GM12892 (cell line): ENCODE data around the gene CEP162.
"Not testable (repeated sequence)": the region's sequence is repeated elsewhere in the genome, so short reads cannot be mapped to it uniquely, and the experiment has no call there.

ENCODE experiments used
- DNase-seq: peaks from one replicate; pipeline ENCODE4 v3.0.0; 2011; ENCODE audit not compliant: insufficient read length
- FAIRE-seq: peaks from 2 replicates; lab custom pipeline; 2011; peaks lifted over from hg19 to GRCh38; lab: Jason Lieb, UNC
- POLR2A ChIP-seq: IDR thresholded peaks from 2 replicates; pipeline ENCODE4 v1.6.1; 2011; ENCODE audit warnings: low read depth, low read length, control low read depth
- POLR2AphosphoS5 ChIP-seq: IDR thresholded peaks from 2 replicates; pipeline ENCODE4 v1.6.1; 2011; ENCODE audit warnings: low read depth, low read length, control low read depth
- TAF1 ChIP-seq: IDR thresholded peaks from 2 replicates; pipeline ENCODE4 v1.6.1; 2011; ENCODE audit warnings: low read depth, mild to moderate bottlenecking, control low read depth, low read length, borderline replicate concordance

Gene CEP162

GRCh38 chr6:84137051-84137375 is 90.4 kb downstream of the CEP162 start:
- DNase-seq (no peak), FAIRE-seq (no peak)
- no peak for TF ChIP-seq TAF1
- no peak for TF ChIP-seq POLR2AphosphoS5
- no peak for TF ChIP-seq POLR2A

DNA sequence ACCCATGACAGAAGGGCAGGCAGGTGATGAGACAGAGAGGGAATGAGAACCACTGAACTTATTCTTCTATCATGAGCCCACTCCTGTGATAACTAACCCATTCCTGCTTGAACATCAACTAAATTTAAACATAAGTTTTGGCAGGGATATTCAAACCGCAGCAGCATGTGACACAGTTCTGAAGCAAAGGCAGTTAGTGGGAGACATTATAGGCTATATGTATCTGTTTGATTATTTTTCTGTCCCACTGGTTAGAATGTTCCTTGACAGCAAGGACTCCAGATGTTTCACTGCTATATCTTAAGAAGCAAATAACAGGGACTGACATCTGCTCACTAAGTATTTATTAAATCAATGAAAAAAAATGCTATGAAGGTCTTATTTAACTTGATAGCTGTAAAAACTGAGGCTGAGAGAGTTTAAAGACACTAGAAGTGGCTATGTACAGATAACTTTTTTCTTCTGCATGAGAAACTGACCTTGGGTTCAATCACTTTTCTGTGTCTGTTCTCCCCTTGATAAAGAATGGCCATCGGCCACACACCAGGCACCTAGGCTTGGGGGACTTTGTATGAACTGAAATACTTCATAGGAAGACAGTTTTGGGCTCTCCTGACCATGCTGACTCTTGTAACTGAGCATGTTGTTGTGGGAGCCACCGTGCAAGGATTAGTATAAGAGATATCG is 90.9 kb downstream of the CEP162 start:
- DNase-seq (no peak), FAIRE-seq (no peak)
- TF ChIP-seq POLR2AphosphoS5, result no peak
- TF ChIP-seq TAF1, result no peak
- TF ChIP-seq POLR2A, result no peak

DNA sequence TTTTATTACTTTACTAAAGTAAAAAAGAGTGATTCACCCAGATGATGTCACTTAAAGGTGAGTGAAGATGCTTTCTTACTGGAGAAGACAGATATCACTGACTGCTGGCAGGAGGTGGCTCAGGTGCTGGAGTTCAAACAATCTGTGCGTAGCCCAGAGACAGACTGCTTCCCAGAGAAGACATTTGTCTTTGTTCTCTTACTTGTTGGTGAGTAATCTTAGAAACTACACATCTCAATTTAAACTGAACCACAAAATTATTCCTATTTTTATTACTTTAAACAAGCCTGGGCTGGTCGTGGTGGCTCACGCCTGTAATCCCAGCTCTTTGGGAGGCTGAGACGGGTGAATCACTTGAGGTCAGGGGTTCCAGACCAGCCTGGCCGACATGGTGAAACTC is 92.2 kb downstream of the CEP162 start:
- no peak for TF ChIP-seq POLR2AphosphoS5
- TF ChIP-seq TAF1, result no peak
- TF ChIP-seq POLR2A, result no peak
- no peak for FAIRE-seq
- DNase-seq, result no peak

DNA sequence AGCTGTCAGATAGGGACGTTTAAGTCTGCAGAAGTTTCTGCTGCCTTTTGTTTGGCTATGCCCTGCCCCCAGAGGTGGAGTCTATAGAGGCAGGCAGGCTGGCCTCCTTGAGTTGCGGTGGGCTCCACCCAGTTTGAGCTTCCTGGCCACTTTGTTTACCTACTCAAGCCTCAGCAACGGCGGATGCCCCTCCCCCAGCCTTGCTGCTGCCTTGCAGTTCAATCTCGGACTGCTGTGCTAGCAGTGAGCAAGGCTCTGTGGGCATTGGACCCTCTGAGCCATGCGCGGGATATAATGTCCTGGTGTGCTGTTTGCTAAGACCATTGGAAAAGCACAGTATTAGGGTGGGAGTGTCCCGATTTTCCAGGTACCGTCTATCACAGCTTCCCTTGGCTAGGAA is 94.1 kb downstream of the CEP162 start:
- not testable (repeated sequence) for FAIRE-seq

DNA sequence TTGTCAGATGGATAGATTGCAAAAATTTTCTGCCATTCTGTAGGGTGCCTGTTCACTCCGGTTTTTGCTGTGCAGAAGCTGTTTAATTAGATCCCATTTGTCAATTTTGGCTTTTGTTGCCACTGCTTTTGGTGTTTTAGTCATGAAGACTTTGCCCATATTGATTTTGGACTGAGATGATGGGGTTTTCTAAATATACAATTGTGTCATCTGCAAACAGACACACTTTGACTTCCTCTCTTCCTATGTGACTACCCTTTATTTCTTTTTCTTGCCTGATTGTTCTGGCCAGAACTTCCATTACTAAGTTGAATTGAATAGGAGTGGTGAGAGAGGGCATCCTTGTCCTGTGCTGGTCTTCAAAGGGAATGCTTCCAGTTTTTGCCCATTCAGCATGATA is 97.9 kb downstream of the CEP162 start:
- DNase-seq, FAIRE-seq: not testable (repeated sequence)

More for the DNA sequence above, 94.1 kb downstream of the CEP162 start:
- not testable (repeated sequence) for DNase-seq

- DNase-seq (no peak), FAIRE-seq (no peak)
- TF ChIP-seq TAF1, result no peak
- no peak for TF ChIP-seq POLR2AphosphoS5
- TF ChIP-seq POLR2A, result no peak
These were observed 104.3 kb downstream of the CEP162 start for GRCh38 chr6:84123186-84123585.

GRCh38 chr6:84119277-84119676 is 108.2 kb downstream of the CEP162 start:
- no peak for FAIRE-seq

GRCh38 chr6:84118191-84118590 is 109.3 kb downstream of the CEP162 start:
- DNase-seq (no peak), FAIRE-seq (no peak)
- TF ChIP-seq POLR2AphosphoS5, result no peak
- TF ChIP-seq TAF1, result no peak
- TF ChIP-seq POLR2A, result no peak

More at GRCh38 chr6:84119277-84119676, 108.2 kb downstream of the CEP162 start:
- DNase-seq, result no peak
- TF ChIP-seq TAF1, result no peak
- no peak for TF ChIP-seq POLR2AphosphoS5
- no peak for TF ChIP-seq POLR2A

DNA sequence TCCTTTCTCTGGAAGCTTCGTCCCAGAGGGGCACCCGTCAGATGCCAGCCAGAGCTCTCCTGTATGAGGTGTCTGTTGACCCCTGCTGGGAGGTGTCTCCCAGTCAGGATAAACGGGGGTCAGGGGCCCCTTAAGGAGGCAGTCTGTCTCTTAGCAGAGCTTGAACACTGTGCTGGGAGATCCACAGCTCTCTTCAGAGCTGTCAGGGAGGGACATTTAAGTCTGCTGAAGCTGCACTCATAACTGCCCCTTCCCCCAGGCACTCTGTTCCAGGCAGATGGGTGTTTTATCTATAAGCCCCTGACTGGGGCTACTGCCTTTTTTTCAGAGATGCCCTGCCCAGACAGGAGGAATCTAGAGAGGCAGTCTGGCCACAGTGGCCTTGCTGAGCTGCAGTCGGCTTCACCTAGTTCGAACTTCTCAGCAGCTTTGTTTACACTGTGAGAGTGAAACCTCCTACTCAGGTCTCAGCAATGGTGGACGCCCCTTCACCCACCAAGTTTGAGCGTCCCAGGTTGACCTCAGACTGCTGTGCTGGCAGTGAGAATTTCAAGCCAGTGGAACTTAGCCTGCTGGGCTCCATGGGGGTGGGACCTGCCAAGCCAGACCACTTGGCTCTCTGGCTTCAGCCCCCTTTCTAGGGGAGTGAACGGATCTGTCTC is 112.4 kb downstream of the CEP162 start:
- DNase-seq, FAIRE-seq: not testable (repeated sequence)

- DNase-seq, result not testable (repeated sequence)
These were observed 116.1 kb downstream of the CEP162 start for GRCh38 chr6:84111351-84111750.

GRCh38 chr6:84107495-84107894 is 119.9 kb downstream of the CEP162 start:
- TF ChIP-seq POLR2A, result no peak
- TF ChIP-seq POLR2AphosphoS5, result no peak
- no peak for TF ChIP-seq TAF1
- no peak for DNase-seq
- FAIRE-seq, result no peak

More at GRCh38 chr6:84111351-84111750, 116.1 kb downstream of the CEP162 start:
- FAIRE-seq, result not testable (repeated sequence)

- DNase-seq, FAIRE-seq: not testable (repeated sequence)
These were observed 122.1 kb downstream of the CEP162 start for GRCh38 chr6:84105215-84105924.
